Measurements from ENCODE around the gene RBM20. TPM values are rescaled to one million over a fixed set of nuclear protein-coding genes. Genes with fewer than 3 reads are reported as not detected.

RBM20 gene
- total RNA-seq, 4 donors from 2014 or later, result 0.54 to 4.3 (median 1.5) TPM

DNA sequence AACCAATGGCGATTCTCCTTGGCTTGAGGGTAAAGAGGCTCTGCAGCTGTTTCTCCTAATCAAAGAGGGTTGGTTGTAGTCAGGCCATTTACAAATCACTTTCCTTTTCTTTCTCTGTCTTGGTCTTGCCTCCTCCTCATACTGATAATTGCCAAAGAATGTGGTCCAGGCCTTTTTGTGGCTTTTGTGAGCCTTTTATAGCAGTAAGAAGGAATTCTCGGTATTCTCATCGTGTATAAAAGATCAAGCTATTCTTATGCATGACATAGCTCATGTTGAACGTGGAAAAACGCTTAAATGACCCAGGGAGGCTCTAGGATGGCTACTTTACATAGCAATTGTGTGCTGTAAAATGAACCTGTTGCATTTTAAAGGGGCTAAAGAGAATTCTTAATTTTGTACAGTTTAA, 62.6 kb downstream of the RBM20 start:
- Histone ChIP-seq H3K4me1 (no peaks in the 10 kb centered on the region), H3K36me3 (no peaks in the 10 kb centered on the region), H3K27ac (no peak overlapping the region), H3K9me3 (no peaks in the 10 kb centered on the region), H3K4me3 (replicated peaks in 1 of 3) (no peak overlapping the region), H3K27me3 (no peaks in the 10 kb centered on the region)
- WGBS, 2 donors, result 50 to 55% methylated on average over 5 of the region's 5 CpGs
- no peak for DNase-seq
- TF ChIP-seq POLR2A (IDR thresholded peaks at IDR 0.05) (no peak), CTCF (IDR thresholded peaks at IDR 0.05) (no peak)
- intact Hi-C loops (cut with DNase I), result no loop called here

- H3K27me3 ChIP-seq, result no peaks in the 10 kb centered on the region
- H3K36me3 ChIP-seq, result no peaks in the 10 kb centered on the region
- H3K9me3 ChIP-seq, result no peaks in the 10 kb centered on the region
- H3K4me3 ChIP-seq (replicated peaks in 1 of 3), result no peak overlapping the region
- TF ChIP-seq CTCF (IDR thresholded peaks at IDR 0.05) (no peak), POLR2A (IDR thresholded peaks at IDR 0.05) (no peak)
- 78 to 81% methylated on average over 8 of the region's 8 CpGs for WGBS, 2 donors
- intact Hi-C loops (cut with DNase I), result no loop called here
- H3K27ac ChIP-seq, result no peak overlapping the region
- DNase-seq, result no peak
- no peaks in the 10 kb centered on the region for H3K4me1 ChIP-seq
Measured at GRCh38 chr10:110708776-110709443, 64.8 kb downstream of the RBM20 start.

- intact Hi-C loops (cut with DNase I), result no loop called here
- Histone ChIP-seq H3K27me3 (no peaks in the 10 kb centered on the region), H3K4me3 (replicated peaks in 1 of 3) (no peak overlapping the region), H3K9me3 (no peaks in the 10 kb centered on the region), H3K4me1 (no peaks in the 10 kb centered on the region), H3K27ac (no peak overlapping the region), H3K36me3 (no peaks in the 10 kb centered on the region)
- TF ChIP-seq CTCF (IDR thresholded peaks at IDR 0.05), result no peak
- no peak for TF ChIP-seq POLR2A (IDR thresholded peaks at IDR 0.05)
- WGBS, 2 donors, result 95 to 98% methylated on average over 3 of the region's 3 CpGs
- no peak for DNase-seq
Measured at GRCh38 chr10:110709444-110709828, 65.3 kb downstream of the RBM20 start.

GRCh38 chr10:110709964-110710587, 65.9 kb downstream of the RBM20 start:
- H3K9me3 ChIP-seq, result no peaks in the 10 kb centered on the region
- H3K4me3 ChIP-seq (replicated peaks in 1 of 3), result no peak overlapping the region
- no peaks in the 10 kb centered on the region for H3K36me3 ChIP-seq
- DNase-seq, result no peak
- no peak overlapping the region for H3K27ac ChIP-seq
- WGBS, 2 donors, result 93 to 97% methylated on average over 10 of the region's 10 CpGs
- intact Hi-C loops (cut with DNase I), result no loop called here
- H3K27me3 ChIP-seq, result no peaks in the 10 kb centered on the region
- TF ChIP-seq POLR2A (IDR thresholded peaks at IDR 0.05) (no peak), CTCF (IDR thresholded peaks at IDR 0.05) (no peak)
- no peaks in the 10 kb centered on the region for H3K4me1 ChIP-seq

DNA sequence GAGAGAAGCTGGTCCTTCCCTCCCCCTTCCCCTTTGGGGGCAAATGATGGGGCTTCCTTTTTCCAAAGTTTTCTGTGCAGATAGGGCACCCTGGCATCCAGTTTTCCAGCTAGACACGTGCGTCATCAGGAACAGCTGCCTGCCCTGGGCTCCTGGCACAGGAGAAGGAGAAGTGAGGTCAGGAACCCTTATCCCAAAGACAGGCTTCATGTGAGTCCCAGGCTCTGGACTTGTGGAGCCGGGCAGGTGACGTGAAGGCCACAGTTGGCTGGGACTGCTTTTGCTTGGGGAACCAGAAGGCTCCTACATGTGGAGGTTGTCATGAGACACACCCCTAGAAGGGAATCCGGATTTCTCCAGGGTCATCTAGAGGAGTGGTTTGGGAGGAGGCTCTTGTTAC, 66.5 kb downstream of the RBM20 start:
- DNase-seq, result no peak
- H3K9me3 ChIP-seq, result no peaks in the 10 kb centered on the region
- H3K4me3 ChIP-seq (replicated peaks in 1 of 3), result no peak overlapping the region
- no peaks in the 10 kb centered on the region for H3K27me3 ChIP-seq
- no peaks in the 10 kb centered on the region for H3K4me1 ChIP-seq
- 93 to 98% methylated on average over 5 of the region's 5 CpGs for WGBS, 2 donors
- no peak for TF ChIP-seq CTCF (IDR thresholded peaks at IDR 0.05)
- TF ChIP-seq POLR2A (IDR thresholded peaks at IDR 0.05), result no peak
- intact Hi-C loops (cut with DNase I), result no loop called here
- no peak overlapping the region for H3K27ac ChIP-seq
- H3K36me3 ChIP-seq, result no peaks in the 10 kb centered on the region

Measured in thyroid gland (tissue), 4 donors.